ENCODE data around the gene SCT. TPM values are rescaled to one million over a fixed set of nuclear protein-coding genes. Genes with fewer than 3 reads are reported as not detected.

Gene SCT
- total RNA-seq (under 1 TPM in 1 of 2 donors, not detected in 1; 0.88 TPM), polyA plus RNA-seq (ENCODE audit: insufficient read length in 2 of 2) (1 to 10 TPM in 1 of 2 donors, not detected in 1; 1.4 TPM)
- long read RNA-seq, donor 1, partial matches to known transcripts: 0 of 1 reads
- long read RNA-seq, donor 1, other reads (novel, unspliced or antisense): 0 of 1 reads
- long read RNA-seq, donor 2: 0 reads
- long read RNA-seq, donor 3: 0 reads
- long read RNA-seq, donor 4, transcript SCT-201 (4 exons, 366 nt): major isoform, 5 of 5 reads
- long read RNA-seq, donor 4, partial matches to known transcripts: 0 of 5 reads
- long read RNA-seq, donor 4, other reads (novel, unspliced or antisense): 0 of 5 reads

- H3K4me3 ChIP-seq (ENCODE audit: low read depth, low read length): no peak within 1 kb of the TSS
- 7% methylated on average over 56 of the region's 72 CpGs for WGBS (ENCODE audit: insufficient coverage)
- H3K9me3 ChIP-seq (ENCODE audit: control insufficient read depth, insufficient read depth, low read length): no peaks in the 10 kb centered on the region
- H3K27me3 ChIP-seq (ENCODE audit: control insufficient read depth, insufficient read depth, low read length): peaks cover 43% of the 10 kb centered on the region
- H3K27ac ChIP-seq (ENCODE audit: low read depth, low read length): no peak within 1 kb of the TSS
- DNase-seq (ENCODE audit: low read depth in 4 of 6, low spot score in 6 of 6): no peak
- H3K4me1 ChIP-seq (ENCODE audit: control insufficient read depth, insufficient read depth, low read length): no peaks in the 10 kb centered on the region
- H3K36me3 ChIP-seq (ENCODE audit: control insufficient read depth, insufficient read depth, low read length): peaks cover 41% of the 10 kb centered on the region
Observed at GRCh38 chr11:626475-627307, at the start of gene SCT. SCT (minus strand) TSS chr11:627181; CDS start chr11:627143, 38 bp downstream.

DNA sequence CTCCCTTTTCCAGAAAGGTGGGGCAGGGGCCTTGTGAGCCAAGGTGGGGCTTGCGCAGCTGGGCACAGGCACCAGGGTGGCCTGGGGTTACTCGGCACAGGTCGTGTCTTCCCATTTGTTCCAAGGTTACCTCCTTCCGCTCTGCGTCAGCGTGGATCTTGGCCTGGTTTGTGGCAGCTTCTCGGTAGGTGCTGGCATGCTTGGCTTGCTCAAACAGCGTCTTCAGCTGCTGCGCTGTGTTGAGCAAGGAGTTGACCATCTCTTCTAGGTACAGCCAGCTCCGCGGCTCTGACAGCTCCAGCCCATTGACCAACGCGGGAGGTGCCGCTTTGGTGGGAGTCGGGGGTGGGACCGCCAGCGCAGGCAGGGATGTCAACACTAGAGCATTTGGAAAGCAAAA lies 47.4 kb upstream of the SCT start:
- Histone ChIP-seq H3K36me3 (ENCODE audit: control insufficient read depth, insufficient read depth, low read length) (peaks cover 69% of the 10 kb centered on the region), H3K27me3 (ENCODE audit: control insufficient read depth, insufficient read depth, low read length) (no peaks in the 10 kb centered on the region), H3K9me3 (ENCODE audit: control insufficient read depth, insufficient read depth, low read length) (no peaks in the 10 kb centered on the region), H3K27ac (ENCODE audit: low read depth, low read length) (no peak overlapping the region), H3K4me3 (ENCODE audit: low read depth, low read length) (no peak overlapping the region), H3K4me1 (ENCODE audit: control insufficient read depth, insufficient read depth, low read length) (no peaks in the 10 kb centered on the region)
- WGBS (ENCODE audit: insufficient coverage): 89% methylated on average over 17 of the region's 17 CpGs
- no peak for DNase-seq (ENCODE audit: low read depth in 4 of 6, low spot score in 6 of 6)

DNA sequence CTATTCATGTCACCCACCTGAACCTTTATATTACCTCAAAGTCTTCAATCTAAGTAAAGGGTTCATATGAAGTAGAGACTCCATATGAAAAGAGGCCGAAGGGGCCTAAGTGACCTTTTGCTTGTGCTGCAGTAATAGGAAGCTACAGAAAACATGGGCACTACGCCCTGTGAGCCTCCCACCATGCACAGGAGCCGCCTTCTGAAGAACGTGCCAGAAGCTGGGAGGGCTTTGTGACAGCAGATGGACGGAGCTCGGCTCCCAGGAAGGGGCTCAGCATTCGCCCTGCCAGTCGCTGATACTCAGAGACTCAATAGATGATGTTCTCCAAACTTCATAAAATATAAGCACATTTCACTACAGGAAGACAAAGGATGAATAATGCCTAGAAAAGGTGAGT lies 46.9 kb upstream of the SCT start:
- no peaks in the 10 kb centered on the region for H3K4me1 ChIP-seq (ENCODE audit: control insufficient read depth, insufficient read depth, low read length)
- no peak overlapping the region for H3K27ac ChIP-seq (ENCODE audit: low read depth, low read length)
- WGBS (ENCODE audit: insufficient coverage): 94% methylated on average over 8 of the region's 8 CpGs
- no peaks in the 10 kb centered on the region for H3K27me3 ChIP-seq (ENCODE audit: control insufficient read depth, insufficient read depth, low read length)
- no peaks in the 10 kb centered on the region for H3K9me3 ChIP-seq (ENCODE audit: control insufficient read depth, insufficient read depth, low read length)
- no peak overlapping the region for H3K4me3 ChIP-seq (ENCODE audit: low read depth, low read length)
- DNase-seq (ENCODE audit: low read depth in 4 of 6, low spot score in 6 of 6): no peak
- peaks cover 66% of the 10 kb centered on the region for H3K36me3 ChIP-seq (ENCODE audit: control insufficient read depth, insufficient read depth, low read length)

GRCh38 chr11:665704-666281 lies 38.8 kb upstream of the SCT start:
- DNase-seq (ENCODE audit: low read depth in 4 of 6, low spot score in 6 of 6): no peak
- H3K36me3 ChIP-seq (ENCODE audit: control insufficient read depth, insufficient read depth, low read length): peaks cover 55% of the 10 kb centered on the region

GRCh38 chr11:665062-665703 lies 38.2 kb upstream of the SCT start:
- 87% methylated on average over 6 of the region's 15 CpGs for WGBS (ENCODE audit: insufficient coverage)
- Histone ChIP-seq H3K36me3 (ENCODE audit: control insufficient read depth, insufficient read depth, low read length) (peaks cover 61% of the 10 kb centered on the region), H3K27me3 (ENCODE audit: control insufficient read depth, insufficient read depth, low read length) (no peaks in the 10 kb centered on the region), H3K4me3 (ENCODE audit: low read depth, low read length) (no peak overlapping the region), H3K4me1 (ENCODE audit: control insufficient read depth, insufficient read depth, low read length) (peaks cover 28% of the 10 kb centered on the region), H3K27ac (ENCODE audit: low read depth, low read length) (no peak overlapping the region), H3K9me3 (ENCODE audit: control insufficient read depth, insufficient read depth, low read length) (no peaks in the 10 kb centered on the region)
- DNase-seq (ENCODE audit: low read depth in 4 of 6, low spot score in 6 of 6): peak in 2 of 6 donors; percentile 5 to 22

More at GRCh38 chr11:665704-666281, 38.8 kb upstream of the SCT start:
- Histone ChIP-seq H3K4me3 (ENCODE audit: low read depth, low read length) (no peak overlapping the region), H3K27me3 (ENCODE audit: control insufficient read depth, insufficient read depth, low read length) (no peaks in the 10 kb centered on the region), H3K4me1 (ENCODE audit: control insufficient read depth, insufficient read depth, low read length) (peaks cover 24% of the 10 kb centered on the region), H3K9me3 (ENCODE audit: control insufficient read depth, insufficient read depth, low read length) (no peaks in the 10 kb centered on the region), H3K27ac (ENCODE audit: low read depth, low read length) (no peak overlapping the region)
- 89% methylated on average over 10 of the region's 11 CpGs for WGBS (ENCODE audit: insufficient coverage)

GRCh38 chr11:662689-663274 lies 35.8 kb upstream of the SCT start:
- H3K9me3 ChIP-seq (ENCODE audit: control insufficient read depth, insufficient read depth, low read length): no peaks in the 10 kb centered on the region
- H3K36me3 ChIP-seq (ENCODE audit: control insufficient read depth, insufficient read depth, low read length): peaks cover 74% of the 10 kb centered on the region
- H3K27ac ChIP-seq (ENCODE audit: low read depth, low read length): peak overlapping the region; percentile 64
- peak in 2 of 6 donors; percentile 44 to 52 for DNase-seq (ENCODE audit: low read depth in 4 of 6, low spot score in 6 of 6)
- 64% methylated on average over 13 of the region's 15 CpGs for WGBS (ENCODE audit: insufficient coverage)
- no peak overlapping the region for H3K4me3 ChIP-seq (ENCODE audit: low read depth, low read length)
- no peaks in the 10 kb centered on the region for H3K27me3 ChIP-seq (ENCODE audit: control insufficient read depth, insufficient read depth, low read length)
- peaks cover 43% of the 10 kb centered on the region for H3K4me1 ChIP-seq (ENCODE audit: control insufficient read depth, insufficient read depth, low read length)

- Histone ChIP-seq H3K4me1 (ENCODE audit: control insufficient read depth, insufficient read depth, low read length) (peaks cover 46% of the 10 kb centered on the region), H3K36me3 (ENCODE audit: control insufficient read depth, insufficient read depth, low read length) (peaks cover 73% of the 10 kb centered on the region), H3K27me3 (ENCODE audit: control insufficient read depth, insufficient read depth, low read length) (no peaks in the 10 kb centered on the region), H3K27ac (ENCODE audit: low read depth, low read length) (no peak overlapping the region), H3K4me3 (ENCODE audit: low read depth, low read length) (no peak overlapping the region), H3K9me3 (ENCODE audit: control insufficient read depth, insufficient read depth, low read length) (no peaks in the 10 kb centered on the region)
- WGBS (ENCODE audit: insufficient coverage): 86% methylated on average over 15 of the region's 19 CpGs
- no peak for DNase-seq (ENCODE audit: low read depth in 4 of 6, low spot score in 6 of 6)
Observed at GRCh38 chr11:660681-661444, 33.9 kb upstream of the SCT start.

- WGBS (ENCODE audit: insufficient coverage): 95% methylated on average over 19 of the region's 19 CpGs
- Histone ChIP-seq H3K9me3 (ENCODE audit: control insufficient read depth, insufficient read depth, low read length) (no peaks in the 10 kb centered on the region), H3K36me3 (ENCODE audit: control insufficient read depth, insufficient read depth, low read length) (peaks cover 70% of the 10 kb centered on the region)
Observed at GRCh38 chr11:660281-660680, 33.3 kb upstream of the SCT start.

More at GRCh38 chr11:660281-660680, 33.3 kb upstream of the SCT start:
- DNase-seq (ENCODE audit: low read depth in 4 of 6, low spot score in 6 of 6): no peak
- Histone ChIP-seq H3K27ac (ENCODE audit: low read depth, low read length) (no peak overlapping the region), H3K27me3 (ENCODE audit: control insufficient read depth, insufficient read depth, low read length) (no peaks in the 10 kb centered on the region), H3K4me3 (ENCODE audit: low read depth, low read length) (no peak overlapping the region), H3K4me1 (ENCODE audit: control insufficient read depth, insufficient read depth, low read length) (peaks cover 43% of the 10 kb centered on the region)
